DMS53 treated with DMSO at 0.1 percent for 48 hours (cell line): ENCODE data around the gene RRBP1.

Experiments used
- DNase-seq: peaks from one replicate; lab custom pipeline; 2025; ENCODE audit not compliant: unreplicated experiment; lab: John Stamatoyannopoulos, UW

The RRBP1 gene

DNA sequence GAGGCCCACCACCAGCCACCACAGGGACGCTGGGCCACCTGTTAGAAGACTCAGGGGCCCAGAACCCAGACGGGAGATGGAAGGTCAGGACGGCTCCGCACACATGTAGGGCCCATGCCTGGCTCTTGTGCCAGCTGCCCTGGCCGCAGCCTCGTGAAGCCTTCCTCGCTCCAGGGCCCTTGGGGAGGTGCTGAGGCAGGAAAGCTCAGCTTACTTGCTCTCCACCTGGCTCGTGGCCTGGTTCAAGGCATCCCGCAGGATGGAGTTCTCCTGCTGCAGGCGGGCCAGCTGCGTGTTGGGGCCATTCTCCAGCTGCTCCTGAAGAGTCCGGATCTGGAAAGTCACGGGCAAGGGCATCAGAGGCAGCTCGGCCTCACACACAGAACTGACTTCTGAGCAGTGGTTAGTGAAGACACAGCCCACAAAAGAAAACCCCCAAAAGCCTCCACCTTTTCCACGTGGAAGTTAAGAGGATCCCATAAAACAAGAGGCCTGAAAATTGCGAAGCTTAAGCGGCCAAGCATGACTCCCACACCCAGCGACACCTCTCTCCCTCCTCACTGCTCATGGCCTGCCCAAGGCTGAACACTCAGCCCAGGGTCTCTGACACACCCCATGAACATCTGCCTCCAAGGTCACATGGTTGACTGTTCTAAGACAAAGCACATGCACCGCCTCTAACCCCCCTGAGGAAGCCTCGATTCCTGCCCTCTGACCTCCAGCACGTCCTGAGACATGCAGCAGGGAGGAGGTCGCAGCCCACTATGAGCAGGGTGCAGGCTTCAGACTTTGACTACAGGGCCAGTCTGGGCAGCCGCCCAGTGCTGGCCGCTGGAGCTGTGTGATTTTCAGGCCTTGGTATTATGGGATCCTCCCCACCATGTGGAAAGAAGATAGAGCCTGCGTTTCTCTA is 46.5 kb downstream of the RRBP1 start:
- no peak for DNase-seq

DNA sequence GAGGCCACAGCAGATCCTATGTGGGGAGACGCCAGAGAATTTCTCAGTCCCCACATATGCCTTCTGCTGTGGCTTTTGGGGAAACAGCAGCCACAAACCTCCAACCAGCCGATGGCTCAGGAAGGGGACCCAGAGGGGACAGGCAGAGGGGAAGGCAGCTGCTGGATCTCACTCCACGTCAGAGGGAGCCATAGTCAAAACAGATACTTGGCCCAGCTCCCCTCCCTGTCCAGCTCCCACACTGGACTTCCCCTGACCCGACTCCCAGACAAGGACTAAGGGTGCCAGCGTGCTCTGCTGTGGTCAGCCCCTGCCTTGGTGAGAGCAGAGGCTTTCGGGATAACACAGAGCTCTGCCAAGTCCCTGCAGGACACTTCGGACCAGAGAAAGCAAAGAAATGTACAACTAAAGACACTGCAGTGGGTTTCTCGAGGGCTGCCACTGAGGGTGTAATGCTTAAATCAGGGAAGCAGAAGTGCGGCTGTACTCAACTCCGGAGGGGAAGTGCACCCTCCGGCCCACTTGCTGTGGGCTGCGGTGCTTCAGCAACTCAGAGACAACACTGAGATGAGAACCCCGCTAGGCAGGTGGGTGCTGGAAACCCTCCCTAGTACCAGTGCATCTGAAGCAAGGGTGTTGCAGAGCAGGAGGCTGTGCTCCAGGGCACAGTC is 47.2 kb downstream of the RRBP1 start:
- no peak for DNase-seq

DNA sequence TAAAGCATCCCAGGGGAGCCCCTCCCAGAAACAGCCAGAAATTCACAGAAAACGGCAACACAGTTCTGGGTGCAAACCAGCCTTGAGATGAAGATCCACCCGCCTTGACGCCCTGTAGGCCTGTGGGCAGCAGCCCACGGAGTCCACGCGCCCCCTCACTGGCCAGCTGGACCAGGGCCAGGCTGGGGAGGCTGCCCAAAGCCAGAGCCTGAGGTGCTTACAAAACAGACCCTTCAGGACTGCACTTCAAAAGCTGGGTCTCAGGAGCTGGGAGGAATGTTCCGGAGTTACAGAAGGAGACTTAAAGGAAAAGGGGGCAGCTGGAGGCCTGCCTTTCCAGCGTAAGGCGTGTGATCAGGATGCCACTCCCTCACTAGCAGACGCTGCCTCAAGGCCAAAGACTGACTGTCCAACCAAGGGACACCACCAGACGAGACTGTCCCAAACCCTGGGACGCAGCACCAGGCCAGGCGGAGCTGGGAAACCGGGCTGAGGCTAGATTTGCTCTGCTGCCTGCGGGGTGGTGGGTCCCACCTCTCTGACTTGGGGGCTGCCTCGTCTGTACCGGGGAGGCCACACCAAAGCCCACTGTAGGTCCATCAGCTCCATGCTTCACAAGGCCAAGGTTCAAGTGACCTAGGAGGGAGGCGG is 48.1 kb downstream of the RRBP1 start:
- no peak for DNase-seq

DNA sequence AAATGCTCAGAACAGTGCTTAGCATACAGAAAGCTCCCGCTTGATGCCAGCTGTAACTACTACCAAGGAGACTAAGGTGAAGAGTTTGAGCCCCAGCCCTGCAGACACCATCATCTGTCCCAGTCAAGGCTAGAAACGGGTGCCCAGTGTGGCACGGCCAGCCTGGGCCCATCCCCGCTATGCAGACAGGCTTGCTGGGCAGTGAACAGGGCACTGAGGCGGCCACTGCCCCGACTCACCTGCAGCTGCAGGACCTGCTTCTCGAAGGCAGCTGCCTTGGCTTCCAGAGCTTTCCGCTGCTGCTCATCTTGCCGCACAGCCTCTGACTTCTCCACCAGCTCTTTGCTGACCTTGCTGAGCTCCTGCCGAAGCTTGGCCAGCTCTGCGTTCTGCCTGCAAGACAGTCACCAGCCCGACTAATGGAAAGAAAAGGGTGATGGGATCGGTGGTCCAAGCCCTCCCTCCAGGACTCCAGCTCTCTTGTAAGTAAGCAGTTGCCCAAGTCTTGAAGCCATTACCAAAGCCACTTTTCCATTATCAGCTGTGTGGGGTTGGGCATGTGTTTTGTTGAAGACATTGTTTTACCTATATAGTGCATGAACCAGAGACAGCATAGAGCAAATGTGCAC is 48.7 kb downstream of the RRBP1 start:
- DNase-seq, result no peak

DNA sequence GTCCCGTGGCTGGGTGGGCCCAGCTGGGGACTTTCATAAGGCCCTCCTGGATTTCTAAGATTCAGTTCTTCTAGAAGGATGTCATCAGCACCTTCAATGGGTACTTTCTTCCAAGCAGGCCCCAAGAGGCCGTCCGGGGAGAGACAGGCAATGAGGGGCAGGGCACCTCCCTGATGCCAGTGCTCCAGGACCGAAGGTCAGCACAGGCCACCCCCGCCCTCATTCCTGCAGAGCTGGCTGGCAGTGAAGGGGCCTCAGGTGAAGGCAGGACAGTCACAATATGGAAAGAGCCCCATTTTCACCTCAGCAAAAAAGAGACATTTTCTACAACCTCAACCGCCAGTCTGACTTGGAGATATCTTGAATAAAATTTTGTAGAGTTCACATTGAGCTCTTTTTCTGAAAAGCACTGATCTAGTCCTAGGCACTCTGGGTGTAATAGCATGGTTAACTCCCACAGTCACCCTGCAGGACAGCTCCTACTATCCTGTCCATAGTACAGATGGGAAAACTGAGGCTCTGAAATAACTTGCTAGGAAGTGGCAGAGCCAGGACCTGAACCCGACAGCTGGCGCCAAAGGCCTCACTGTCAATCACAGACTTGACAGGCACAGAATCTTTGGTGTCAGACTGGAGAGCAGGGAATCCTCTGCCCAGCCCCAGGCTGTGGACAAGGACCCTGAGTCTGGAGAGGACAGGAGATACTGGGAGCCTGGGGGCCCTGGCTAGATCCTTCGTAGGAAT is 50.3 kb downstream of the RRBP1 start:
- DNase-seq, result no peak

DNA sequence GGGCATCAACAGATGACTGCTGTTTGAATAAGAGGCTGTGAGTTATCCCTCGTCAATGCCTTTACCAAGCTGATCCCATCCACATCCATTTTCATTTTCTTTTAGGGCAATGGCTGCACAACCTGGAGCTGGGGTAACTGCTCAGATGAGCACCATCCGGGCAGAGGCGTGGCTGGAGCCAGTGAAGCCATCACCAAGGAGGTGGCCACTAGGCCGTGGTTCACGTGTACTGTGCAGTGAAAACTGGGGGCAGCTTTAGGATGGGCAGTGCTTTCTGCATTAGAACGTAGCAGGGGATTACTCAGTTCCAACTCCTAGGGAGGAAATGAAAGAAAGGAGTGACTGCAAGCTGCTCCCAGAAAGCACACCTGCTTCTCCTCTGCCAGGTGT is 51.2 kb downstream of the RRBP1 start:
- DNase-seq, result no peak

DNA sequence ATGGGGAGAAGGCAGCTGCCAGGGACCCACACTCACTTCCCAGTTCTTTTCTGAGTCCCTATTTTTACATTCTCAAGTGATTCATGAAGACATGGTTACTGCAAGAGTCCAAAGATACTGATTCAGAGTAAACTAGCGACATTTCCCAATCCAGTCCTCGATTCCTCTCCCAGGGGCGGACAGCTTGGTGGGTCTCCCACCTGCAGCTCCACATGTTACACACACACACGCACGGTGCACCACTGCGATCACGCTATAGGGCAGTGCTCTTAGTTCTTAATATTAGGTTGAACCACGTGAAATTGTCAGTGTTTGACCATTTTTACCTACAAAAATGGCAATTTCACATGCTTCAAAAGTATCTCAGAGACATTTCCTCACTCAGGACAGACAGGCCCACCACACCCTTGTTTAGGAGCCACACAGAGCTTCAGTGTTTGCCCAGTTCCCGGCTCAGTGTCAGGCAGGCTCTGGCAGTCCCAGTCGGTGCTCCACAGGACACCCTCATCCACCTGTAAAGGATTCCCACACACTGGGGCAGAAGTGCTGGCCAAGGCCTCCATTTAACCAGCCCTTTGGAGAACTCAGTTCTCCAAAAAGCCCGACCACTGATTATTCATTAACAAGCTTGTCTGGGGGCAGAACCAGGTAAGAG is 51.8 kb downstream of the RRBP1 start:
- DNase-seq, result no peak

DNA sequence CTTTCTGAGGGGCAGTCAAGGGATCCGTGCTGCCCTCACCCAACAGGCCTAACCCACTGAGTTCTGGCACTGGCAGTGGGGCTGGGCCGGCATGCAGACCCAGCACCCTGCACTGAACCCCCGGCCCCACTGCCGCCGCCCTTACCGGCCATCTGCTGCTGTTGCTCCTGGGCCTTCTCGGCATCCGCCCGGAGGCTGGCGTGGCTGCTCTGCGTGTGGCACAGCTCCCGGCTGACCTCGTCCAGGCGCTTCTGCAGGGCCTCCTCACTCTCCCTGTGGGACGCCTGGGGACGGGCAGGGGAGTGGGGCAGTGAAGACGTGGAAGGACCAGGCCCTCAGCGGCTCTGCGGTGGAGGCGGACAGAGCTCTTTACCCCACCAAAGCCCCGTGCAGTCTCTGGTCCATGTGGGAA is 52.4 kb downstream of the RRBP1 start:
- no peak for DNase-seq

DNA sequence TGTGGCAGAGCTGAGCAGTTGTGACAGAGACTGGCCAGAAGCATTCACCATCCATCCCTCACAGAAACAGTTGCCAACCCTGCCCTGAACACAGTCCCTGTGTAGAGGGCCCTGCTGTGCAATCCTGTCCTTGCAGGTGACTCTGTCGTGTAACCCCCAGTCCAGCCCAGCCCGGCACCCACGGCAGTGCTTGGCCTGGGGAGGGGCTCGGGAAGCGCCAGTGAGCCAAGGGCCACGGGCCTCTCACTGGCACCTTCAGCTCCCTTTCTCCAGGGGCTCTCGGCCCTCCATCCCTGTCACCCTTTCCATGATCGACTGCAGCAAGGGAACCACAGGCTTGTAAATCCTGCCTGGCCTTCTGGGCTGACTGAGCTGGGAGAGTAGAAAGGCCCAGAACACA is 53.0 kb downstream of the RRBP1 start:
- DNase-seq, result no peak

DNA sequence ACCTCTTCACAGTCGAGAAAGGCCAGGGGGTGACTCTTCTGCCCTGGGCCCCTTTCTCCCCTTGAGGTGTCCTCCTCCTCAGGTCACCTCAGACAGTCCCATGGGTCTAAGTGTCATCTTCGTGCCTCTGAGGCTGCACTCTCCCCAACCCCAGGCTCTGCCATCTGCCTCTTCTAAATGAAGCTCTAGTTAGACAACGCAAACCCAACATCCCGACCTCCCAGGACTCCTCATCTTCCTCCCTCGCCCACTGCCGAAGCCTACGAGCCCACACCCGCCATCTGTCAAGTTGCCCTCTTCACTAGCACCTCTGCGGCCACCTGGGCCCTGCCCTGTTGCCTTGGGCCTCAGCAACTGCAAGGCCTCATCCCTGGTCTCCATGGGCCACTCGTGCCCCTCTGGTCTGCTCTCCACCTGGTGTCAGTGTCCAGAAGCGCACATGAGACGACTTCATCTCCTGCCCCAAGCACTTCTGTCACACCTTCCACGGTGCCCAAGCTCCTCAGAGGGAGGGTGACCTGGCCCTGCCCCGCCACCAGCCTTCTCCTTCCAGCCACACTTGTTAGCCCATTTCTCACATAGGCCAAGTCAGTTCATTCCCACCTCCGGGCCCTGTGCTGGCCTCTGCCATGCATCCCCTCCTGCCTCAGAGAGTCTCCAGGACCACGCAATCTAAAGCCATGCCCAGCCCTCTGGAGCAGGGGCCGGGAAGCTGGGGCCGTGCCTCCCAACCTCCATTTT is 53.8 kb downstream of the RRBP1 start:
- no peak for DNase-seq

DNA sequence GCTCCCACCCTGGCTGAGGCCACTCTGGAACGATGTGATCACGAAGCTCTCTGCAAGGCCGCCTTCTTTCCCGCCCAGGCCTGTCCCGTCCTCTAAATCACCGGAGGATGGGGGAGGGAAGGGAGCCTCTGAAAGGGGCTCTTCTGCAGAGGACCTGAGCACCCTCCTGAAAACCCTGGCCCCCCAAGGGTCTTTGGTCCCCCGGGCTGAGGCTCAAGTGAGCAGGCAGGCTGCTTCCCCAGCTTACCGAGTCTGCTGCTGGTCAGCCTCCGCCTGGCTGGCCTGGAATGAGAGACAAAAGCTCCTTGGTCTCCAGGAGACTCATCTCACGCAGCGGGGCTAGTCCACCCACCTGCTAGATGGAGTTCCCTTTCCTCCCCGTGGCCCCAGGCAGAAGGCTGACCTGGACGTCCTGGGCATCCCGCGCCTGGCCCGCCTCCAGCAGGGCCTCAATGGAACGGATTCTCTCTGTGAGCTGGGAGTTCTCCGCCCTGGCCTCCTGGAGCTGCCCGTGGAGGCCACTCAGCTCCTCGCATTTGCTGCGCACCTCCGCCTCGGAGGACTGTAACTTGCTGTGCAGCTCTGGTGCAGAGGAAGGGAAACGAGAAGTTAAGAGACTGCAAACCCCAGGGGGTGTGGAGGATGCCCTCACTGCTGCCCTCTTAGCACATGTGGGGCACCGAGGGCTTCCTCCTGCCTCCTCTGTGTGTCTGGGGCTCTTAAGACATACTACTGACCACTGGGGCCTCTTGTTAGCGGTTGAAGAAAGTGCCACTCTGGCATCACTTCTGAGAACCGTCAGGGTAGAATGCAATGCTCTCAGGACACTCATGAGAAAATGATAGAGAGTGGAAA is 54.7 kb downstream of the RRBP1 start:
- DNase-seq, result no peak

DNA sequence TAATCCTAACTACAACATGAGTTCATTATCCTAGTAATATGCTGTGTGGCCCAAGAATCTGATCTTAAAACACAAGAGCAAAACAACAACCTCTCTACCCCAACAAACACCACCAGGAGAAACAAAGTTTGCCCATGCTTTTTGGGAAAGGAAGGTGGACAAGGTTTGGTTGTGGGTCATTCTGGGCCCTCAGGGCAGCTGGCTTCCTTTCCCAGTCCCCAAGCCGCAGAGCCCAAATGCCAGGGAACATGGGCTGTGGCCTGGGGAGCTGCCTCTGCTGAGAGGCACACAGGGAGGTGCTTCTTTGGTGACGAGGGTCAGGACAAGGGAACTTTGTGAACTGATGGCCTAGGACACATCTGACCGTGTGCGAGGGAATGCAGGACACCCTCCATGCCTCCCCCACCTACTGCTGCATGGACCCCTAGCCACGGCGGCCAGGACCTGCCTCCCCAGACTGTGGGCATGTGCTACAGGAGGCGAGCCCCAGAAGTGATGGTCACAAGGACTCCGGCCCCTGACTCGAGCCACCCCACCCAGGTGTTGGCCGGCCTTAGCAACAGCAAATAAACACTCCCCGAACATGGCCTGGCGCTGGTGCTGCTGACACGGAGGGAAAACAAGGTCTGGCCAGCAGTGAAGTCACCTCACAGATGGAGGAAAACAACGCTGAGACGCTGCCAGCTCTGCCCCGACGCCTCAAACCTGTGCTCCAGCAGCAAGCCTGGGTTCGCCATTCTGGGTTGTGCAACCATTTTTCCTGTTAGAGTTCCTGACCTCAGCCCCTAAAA is 55.6 kb downstream of the RRBP1 start:
- no peak for DNase-seq

DNA sequence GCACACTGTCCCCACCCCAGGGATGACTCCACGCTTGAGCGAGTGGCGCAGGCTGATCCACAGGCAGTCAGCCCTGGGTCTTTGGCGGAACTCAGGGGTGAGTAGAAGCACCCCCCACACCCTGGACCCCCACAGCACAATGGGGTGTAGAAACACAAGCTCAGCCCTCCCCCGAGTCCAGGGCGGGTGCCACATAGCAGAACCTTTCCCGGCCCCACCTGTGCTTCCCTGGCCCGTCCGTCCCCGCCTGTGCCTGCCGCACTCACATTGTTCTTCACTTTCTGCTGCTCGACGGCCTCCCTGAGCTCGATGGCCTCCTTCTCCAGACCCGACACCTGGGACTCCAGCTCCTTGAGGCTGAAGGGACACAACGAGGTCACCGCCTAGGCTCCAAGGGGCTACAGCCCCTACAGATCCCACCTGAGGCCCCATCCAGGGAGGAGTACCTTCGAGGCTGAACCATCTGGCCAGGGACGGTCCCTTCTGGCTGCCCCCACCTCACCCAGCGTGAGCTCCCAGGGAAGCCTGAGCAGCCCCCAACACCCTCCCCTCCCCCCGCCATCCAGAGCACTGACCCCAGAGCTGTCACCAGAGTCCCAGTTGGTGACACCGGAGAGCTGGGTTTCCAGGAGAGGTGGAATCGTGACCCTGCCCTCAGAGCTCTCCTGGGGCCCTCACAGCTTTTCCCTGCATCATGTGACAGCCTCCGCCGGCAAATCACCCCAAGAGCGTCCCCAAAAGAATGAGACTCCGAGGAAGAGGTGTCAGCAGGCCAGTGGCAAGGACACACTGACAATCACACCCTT is 56.6 kb downstream of the RRBP1 start:
- no peak for DNase-seq

DNA sequence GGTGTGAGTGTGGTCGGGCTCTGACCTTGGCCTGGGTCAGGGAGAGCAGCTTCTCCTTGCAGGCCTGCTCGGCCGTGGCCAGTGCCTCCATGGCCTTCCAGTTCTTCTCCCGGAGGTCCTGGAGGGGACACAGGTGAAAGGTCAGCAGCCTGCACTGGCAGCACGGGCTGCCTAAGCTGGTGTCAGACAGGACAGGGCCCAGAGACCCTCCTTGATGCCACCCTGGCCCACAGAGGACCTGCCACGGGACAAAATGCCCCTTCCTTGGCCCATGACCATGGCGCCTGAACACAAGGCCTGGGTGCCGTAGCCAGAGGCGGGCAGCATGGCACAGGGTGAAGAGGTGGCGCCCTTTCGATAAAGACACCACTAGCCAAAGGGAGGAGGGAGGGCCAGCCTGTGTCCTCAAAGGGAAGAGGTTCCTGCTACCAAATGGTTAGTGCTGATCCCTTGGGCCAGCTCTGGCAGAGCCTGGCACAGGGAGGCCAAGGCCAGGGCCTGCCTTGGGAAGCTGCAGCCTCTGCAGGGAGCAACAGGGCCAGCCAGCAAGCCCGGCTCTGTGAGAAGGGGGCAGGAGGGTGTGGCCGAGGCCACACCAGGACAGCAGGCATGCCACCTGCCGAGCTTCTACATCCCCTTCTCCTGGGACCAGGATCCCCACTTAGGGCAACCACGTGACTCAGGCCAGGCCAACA is 57.3 kb downstream of the RRBP1 start:
- no peak for DNase-seq

DNA sequence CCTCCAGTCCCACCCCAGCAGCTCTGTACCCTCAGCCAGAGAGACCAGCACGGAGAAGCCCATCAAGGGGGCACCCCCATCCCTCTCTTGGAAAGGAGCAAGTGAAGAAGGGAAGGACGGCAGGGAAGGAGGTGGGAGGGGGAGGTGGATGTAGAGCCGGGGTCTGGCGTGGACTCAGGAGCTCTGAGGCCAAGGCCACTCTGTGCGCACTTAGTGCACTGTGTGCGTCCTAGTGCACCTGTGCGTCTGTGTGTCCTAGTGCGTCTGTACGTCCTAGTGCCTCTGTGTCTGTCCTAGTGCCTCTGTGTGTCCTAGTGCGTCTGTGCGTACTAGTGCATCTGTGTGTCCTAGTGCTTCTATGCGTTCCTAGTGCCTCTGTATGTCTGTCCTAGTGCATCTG is 58.0 kb downstream of the RRBP1 start:
- no peak for DNase-seq

DNA sequence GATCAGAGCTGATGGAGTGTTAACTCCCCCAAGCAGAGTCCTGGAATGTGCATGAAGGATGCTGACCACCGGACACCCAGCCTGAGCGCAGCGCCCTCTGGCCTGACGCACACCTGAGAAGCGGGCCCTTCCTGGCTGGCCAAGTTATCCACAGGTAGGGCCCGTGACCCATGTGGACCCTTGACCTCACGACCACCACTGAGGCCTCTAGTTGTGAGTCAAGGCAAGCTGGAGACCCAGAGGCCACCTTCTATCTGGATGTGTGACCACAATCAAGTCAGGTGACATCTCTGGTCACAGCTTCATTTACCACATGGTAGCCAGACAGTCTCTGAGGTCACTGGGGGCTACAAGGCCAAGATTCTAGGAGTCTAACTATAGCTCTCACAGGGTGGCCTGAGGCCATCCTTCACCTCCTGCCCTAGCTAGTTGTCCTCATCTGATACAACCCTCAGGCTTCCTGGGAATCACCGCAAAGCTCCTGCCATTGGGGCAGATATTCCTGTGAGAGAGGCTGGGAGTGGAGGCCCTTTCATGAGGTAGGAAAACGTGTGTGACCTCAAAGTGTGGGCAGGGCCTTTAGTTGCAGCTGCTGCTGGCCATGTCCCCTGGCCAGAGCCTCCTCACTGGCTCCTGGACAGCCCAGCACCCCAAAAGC is 59.1 kb downstream of the RRBP1 start:
- no peak for DNase-seq
